Glutamatergic neuron (in vitro differentiated cells): ENCODE data around the gene CLEC10A. TPM values are rescaled to one million over a fixed set of nuclear protein-coding genes. Genes with fewer than 3 reads are reported as not detected.

ENCODE experiments used
- DNase-seq: peaks from one replicate; pipeline ENCODE4 v3.0.0; 2022
- H3K27ac Mint-ChIP-seq: one replicate; pipeline ENCODE4 v1.8.0; 2020; ENCODE audit warnings: mild to moderate bottlenecking, mixed read lengths, inconsistent platforms; ENCODE audit not compliant: unreplicated experiment
- H3K27me3 Mint-ChIP-seq: one replicate; pipeline ENCODE4 v1.8.0; 2020; ENCODE audit warnings: mild to moderate bottlenecking, moderate library complexity, mixed read lengths, inconsistent platforms; ENCODE audit not compliant: unreplicated experiment
- H3K36me3 Mint-ChIP-seq: one replicate; pipeline ENCODE4 v1.8.0; 2020; ENCODE audit warnings: mild to moderate bottlenecking, mixed read lengths, inconsistent platforms; ENCODE audit not compliant: unreplicated experiment
- H3K4me1 Mint-ChIP-seq: one replicate; pipeline ENCODE4 v1.8.0; 2020; ENCODE audit warnings: mild to moderate bottlenecking, low read depth, mixed read lengths, inconsistent platforms; ENCODE audit not compliant: unreplicated experiment
- H3K4me3 Mint-ChIP-seq: one replicate; pipeline ENCODE4 v1.8.0; 2020; ENCODE audit warnings: mild to moderate bottlenecking, mixed read lengths, inconsistent platforms; ENCODE audit not compliant: unreplicated experiment
- H3K9me3 Mint-ChIP-seq: one replicate; pipeline ENCODE4 v1.8.0; 2020; ENCODE audit warnings: mild to moderate bottlenecking, moderate library complexity, mixed read lengths, inconsistent platforms; ENCODE audit not compliant: unreplicated experiment
- CTCF ChIP-seq: fragments of 200-600 bp; sonication (generic); IDR thresholded peaks from one replicate; pipeline ENCODE4 v1.5.0; 2021; ENCODE audit not compliant: partially characterized antibody, unreplicated experiment
- total RNA-seq: library from RNA; stranded (reverse); fragmentation: NEBNext Ultra II Directional; extraction: Animal tissue kit (Norgen Biotek cat#: 25700); gene quantifications from one replicate; pipeline ENCODE4 v1.2.1, GENCODE V29; 2021; ENCODE audit not compliant: unreplicated experiment

The CLEC10A gene
- total RNA-seq, 1 donor from 2014 or later = not detected

GRCh38 chr17:7077911-7078546 lies 2.0 kb downstream of the CLEC10A start:
- DNase-seq = no peak
- peaks cover 7% of the 10 kb centered on the region for H3K36me3 Mint-ChIP-seq
- H3K4me3 Mint-ChIP-seq = no peak overlapping the region
- TF ChIP-seq CTCF = no peak
- no peaks in the 10 kb centered on the region for H3K4me1 Mint-ChIP-seq
- peaks cover 2% of the 10 kb centered on the region for H3K27me3 Mint-ChIP-seq
- no peak overlapping the region for H3K27ac Mint-ChIP-seq
- peaks cover 5% of the 10 kb centered on the region for H3K9me3 Mint-ChIP-seq

DNA sequence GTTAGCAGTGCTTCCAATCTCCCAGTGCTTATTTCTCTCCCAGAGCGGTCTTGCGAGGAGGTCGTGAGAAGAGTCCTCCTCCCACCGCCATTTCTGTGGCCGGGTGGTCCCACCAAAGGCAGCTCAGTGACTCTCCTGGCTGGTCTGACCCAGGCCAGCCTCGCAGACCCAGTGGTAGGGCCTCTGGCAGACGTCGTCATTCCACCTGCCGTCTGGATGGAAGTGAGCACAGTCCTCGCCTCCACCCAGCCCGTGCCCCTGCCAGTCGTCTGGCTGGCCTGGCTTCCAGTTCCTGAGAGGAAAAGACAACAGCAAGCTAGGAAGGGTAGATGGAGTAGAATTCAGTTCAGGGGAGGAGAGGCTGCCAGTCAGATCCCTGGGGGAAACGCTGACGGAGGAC lies 5.1 kb downstream of the CLEC10A start:
- no peak for TF ChIP-seq CTCF
- Mint-ChIP-seq H3K27me3 (peaks cover 2% of the 10 kb centered on the region), H3K4me1 (no peaks in the 10 kb centered on the region), H3K27ac (no peak overlapping the region), H3K36me3 (peaks cover 7% of the 10 kb centered on the region), H3K9me3 (peaks cover 9% of the 10 kb centered on the region), H3K4me3 (no peak overlapping the region)
- DNase-seq = no peak

DNA sequence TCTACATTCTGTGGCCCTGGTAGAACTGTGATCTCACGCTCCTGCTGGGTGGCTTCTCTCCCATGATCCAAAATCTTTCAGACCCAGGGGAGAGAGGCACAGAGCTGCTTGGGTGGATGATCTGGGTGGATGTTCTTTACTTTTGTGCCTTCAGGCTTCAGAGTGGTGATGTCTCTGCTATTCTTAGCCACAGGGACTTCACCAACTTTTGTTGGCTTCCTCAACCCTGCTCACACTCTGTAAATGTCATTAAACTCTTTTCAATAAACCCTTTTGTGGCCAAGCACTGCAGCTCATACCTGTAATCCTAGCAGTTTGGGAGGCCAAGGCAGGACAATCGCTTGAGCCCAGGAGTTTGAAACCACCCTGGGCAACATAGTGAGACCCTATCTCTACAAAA lies 7.6 kb downstream of the CLEC10A start:
- Mint-ChIP-seq H3K4me3 (no peak overlapping the region), H3K9me3 (peaks cover 17% of the 10 kb centered on the region), H3K36me3 (peaks cover 20% of the 10 kb centered on the region), H3K4me1 (no peaks in the 10 kb centered on the region), H3K27me3 (no peaks in the 10 kb centered on the region), H3K27ac (no peak overlapping the region)
- DNase-seq = no peak
- TF ChIP-seq CTCF = no peak

DNA sequence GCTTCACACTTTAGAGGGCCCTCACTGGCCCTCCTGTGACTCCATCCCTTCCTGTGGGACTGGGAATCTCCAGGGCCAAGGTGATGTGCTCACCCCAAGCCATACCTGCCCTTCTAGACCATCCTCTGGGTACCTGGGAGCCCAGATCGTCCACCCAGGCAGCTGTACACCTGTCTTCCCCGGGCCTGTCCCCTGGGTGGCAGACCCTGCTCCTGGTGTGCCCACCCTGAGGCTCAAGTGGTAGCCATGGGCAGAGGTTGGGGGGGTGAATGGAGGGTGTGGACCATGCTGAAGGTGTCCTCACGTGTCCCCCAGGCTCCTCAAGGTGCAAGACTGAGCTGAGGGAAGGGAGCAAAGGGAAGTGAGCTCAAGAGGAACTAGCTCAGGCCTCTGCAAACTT lies 9.3 kb downstream of the CLEC10A start:
- DNase-seq = no peak
- Mint-ChIP-seq H3K9me3 (peaks cover 21% of the 10 kb centered on the region), H3K36me3 (peaks cover 18% of the 10 kb centered on the region), H3K4me3 (no peak overlapping the region), H3K27me3 (no peaks in the 10 kb centered on the region), H3K4me1 (peaks cover under 1% of the 10 kb centered on the region), H3K27ac (no peak overlapping the region)
- no peak for TF ChIP-seq CTCF

- H3K27ac Mint-ChIP-seq = no peak overlapping the region
- H3K27me3 Mint-ChIP-seq = no peaks in the 10 kb centered on the region
- peaks cover 13% of the 10 kb centered on the region for H3K4me1 Mint-ChIP-seq
- peaks cover 18% of the 10 kb centered on the region for H3K36me3 Mint-ChIP-seq
- no peak for DNase-seq
- H3K9me3 Mint-ChIP-seq = peaks cover 29% of the 10 kb centered on the region
- no peak for TF ChIP-seq CTCF
- H3K4me3 Mint-ChIP-seq = peak overlapping the region; percentile 14
Measured at GRCh38 chr17:7068268-7068667, 11.8 kb downstream of the CLEC10A start.
